Testis (tissue), 5 donors: ENCODE results near the gene GLCCI1. TPM values are rescaled to one million over a fixed set of nuclear protein-coding genes. Genes with fewer than 3 reads are reported as not detected.

Experiments
- DNase-seq: peaks from one replicate; pipeline ENCODE4 v3.0.0-alpha.2; 2019
- H3K27ac ChIP-seq, 2 donors: fragments of 200-600 bp; sonication (generic); one replicate each; pipeline ENCODE4 v1.5.1; 2019
- H3K27me3 ChIP-seq: fragments of 200-600 bp; sonication (generic); one replicate; pipeline ENCODE4 v1.5.1; 2019
- H3K36me3 ChIP-seq: fragments of 200-600 bp; sonication (generic); one replicate; pipeline ENCODE4 v1.5.1; 2017; ENCODE audit warnings: low read depth; ENCODE audit errors: missing control alignments
- H3K4me1 ChIP-seq: fragments of 200-600 bp; sonication (generic); one replicate; pipeline ENCODE4 v1.5.1; 2019
- H3K4me3 ChIP-seq, 2 donors: fragments of 200-600 bp; sonication (generic); one replicate each; pipeline ENCODE4 v1.5.1; 2017 to 2019
- H3K9me3 ChIP-seq: fragments of 200-600 bp; sonication (generic); one replicate; pipeline ENCODE4 v1.5.1; 2017
- POLR2A ChIP-seq: fragments of 450-650 bp; IDR thresholded peaks from one replicate; pipeline ENCODE4 v1.6.1; 2017; ENCODE audit warnings: antibody characterized with exemption, mild to moderate bottlenecking, moderate library complexity
- WGBS, 2 donors: methylation state at CpG; one replicate each; pipeline ENCODE4 v1.1.5; 2018; 5-methylcytosine and 5-hydroxymethylcytosine counted together
- intact Hi-C: fragments of 100-400 bp; cut with DNase I; formaldehyde crosslinking; loops from one replicate; pipeline ENCODE4 v1.15.1; 2023; ENCODE audit warnings: low total_unique reads
- long read RNA-seq, 2 donors: transcript quantifications; one replicate each; lab custom pipeline, GENCODE V29; 2026
- polyA plus RNA-seq: library from polyadenylated mRNA; stranded (reverse); fragments of 350-450 nt; fragmentation: Illumina TruSeq; extraction: RNeasy Lipid Tissue Mini Kit (QIAGEN cat#74804); gene quantifications from one replicate; pipeline ENCODE4 v1.2.3, GENCODE V29; 2014; ENCODE audit warnings: low read depth, low replicate concordance; ENCODE audit not compliant: insufficient read depth
- total RNA-seq, 2 donors: library from RNA; depleted of rRNA; stranded (reverse); fragments of >200 nt; gene quantifications; one replicate each; pipeline ENCODE4 v1.2.3, GENCODE V29; 2016
- TF ChIP-seq, protein P1 (sequence below), 3 experiments: fragments of 450-650 bp in 2 of 3; fragments of 200-600 bp in 1 of 3; sonication (generic) in 1 of 3; IDR thresholded peaks; one replicate each; pipeline ENCODE4 v1.5.1; 2016 to 2019; ENCODE audit warnings: antibody characterized with exemption in 3 of 3, mild to moderate bottlenecking in 2 of 3, moderate library complexity in 1 of 3

GLCCI1 gene
- total RNA-seq (10 to 100 TPM; 30.2 to 49.8 TPM), polyA plus RNA-seq (42.2 TPM)
- long read RNA-seq, donor 1, full-length matches to known transcripts, result 1 of 1 reads
- long read RNA-seq, donor 1, partial matches to known transcripts, result 0 of 1 reads
- long read RNA-seq, donor 1, other reads (novel, unspliced or antisense), result 0 of 1 reads
- long read RNA-seq, donor 2, full-length matches to known transcripts, result 1 of 1 reads
- long read RNA-seq, donor 2, partial matches to known transcripts, result 0 of 1 reads
- long read RNA-seq, donor 2, other reads (novel, unspliced or antisense), result 0 of 1 reads

DNA sequence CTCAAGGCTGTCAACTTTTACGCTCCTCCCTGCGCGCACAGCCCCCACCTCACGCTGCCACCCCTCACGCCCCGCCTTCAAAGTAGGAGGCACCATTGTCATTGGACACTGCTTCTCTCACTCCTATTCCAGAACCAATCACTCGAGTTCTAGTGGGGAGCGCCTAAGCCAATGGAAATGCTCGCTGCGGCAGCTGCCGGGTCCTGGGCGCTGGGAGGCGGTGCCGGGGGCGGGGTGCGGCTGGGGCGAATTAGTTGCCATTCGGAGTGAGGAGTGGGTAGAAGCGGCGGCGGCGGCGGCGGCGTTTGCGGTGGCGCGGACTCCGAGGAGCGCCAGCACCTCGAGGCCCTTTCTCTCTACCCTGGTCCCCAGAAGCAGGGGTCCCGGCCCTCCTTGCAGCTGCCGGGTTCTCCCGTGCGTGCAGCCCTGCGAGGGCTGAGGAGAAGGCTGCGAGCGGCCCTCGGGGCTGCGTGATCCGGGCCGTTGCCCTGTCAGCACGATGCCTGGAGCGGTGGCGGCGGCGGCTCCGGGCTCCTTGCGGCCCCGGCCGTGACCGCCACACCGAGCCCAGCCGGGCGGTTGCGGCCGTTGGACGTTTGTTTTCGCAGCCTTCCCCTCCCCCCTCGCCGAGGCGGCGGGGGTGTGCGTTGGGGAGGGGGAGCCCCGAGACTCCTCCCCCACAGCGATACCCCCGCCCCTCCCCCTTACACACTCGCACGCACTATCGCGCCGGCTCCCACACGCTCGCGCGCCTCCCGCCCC is at the start of gene GLCCI1:
GLCCI1 (plus strand) TSS at position 253 of the 762 bp plus-strand sequence. CDS start 555 bp downstream, outside the sequence.
- intact Hi-C loops, result no loop called here
- H3K36me3 ChIP-seq, result no peaks in the 10 kb centered on the region
- peak within 1 kb of the TSS; percentile 91 to 94 for H3K27ac ChIP-seq
- H3K4me1 ChIP-seq, result no peaks in the 10 kb centered on the region
- no peaks in the 10 kb centered on the region for H3K27me3 ChIP-seq
- H3K9me3 ChIP-seq, result no peaks in the 10 kb centered on the region
- peak; percentile 98 for DNase-seq
- 0 to 1% methylated on average over 21 to 36 of the region's 77 CpGs for WGBS, 2 donors
- H3K4me3 ChIP-seq, result peak within 1 kb of the TSS; percentile 82 to 85
- TF ChIP-seq, protein P1, sequence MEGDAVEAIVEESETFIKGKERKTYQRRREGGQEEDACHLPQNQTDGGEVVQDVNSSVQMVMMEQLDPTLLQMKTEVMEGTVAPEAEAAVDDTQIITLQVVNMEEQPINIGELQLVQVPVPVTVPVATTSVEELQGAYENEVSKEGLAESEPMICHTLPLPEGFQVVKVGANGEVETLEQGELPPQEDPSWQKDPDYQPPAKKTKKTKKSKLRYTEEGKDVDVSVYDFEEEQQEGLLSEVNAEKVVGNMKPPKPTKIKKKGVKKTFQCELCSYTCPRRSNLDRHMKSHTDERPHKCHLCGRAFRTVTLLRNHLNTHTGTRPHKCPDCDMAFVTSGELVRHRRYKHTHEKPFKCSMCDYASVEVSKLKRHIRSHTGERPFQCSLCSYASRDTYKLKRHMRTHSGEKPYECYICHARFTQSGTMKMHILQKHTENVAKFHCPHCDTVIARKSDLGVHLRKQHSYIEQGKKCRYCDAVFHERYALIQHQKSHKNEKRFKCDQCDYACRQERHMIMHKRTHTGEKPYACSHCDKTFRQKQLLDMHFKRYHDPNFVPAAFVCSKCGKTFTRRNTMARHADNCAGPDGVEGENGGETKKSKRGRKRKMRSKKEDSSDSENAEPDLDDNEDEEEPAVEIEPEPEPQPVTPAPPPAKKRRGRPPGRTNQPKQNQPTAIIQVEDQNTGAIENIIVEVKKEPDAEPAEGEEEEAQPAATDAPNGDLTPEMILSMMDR (IDR thresholded peaks at IDR 0.05), result no peak
- TF ChIP-seq POLR2A, result peak; percentile 39

DNA sequence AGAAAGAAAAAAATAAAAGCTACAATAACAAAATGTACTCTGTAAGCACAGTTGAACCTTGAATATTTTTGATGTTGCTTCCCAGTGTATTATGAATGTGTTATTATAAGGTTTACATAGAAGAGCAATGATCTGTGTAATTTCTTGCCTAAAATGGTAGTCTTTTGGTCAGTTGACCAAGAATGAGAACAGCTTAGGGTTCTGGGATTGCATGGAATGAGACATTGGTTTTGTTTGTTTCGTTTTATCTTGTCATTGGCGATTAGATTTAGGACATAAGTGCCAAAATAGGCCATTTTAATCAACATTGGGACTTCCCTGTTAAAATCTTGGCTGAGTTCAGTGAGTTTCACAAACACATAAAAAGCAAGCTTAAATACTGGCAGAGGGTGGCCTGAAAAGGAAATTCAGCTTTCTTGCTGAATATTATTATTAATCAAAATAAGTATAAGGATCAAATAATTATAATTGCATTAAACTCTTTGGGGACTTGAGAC is 49.1 kb upstream of the GLCCI1 start:
- no peaks in the 10 kb centered on the region for H3K27me3 ChIP-seq
- WGBS, 2 donors, result 51 to 67% methylated on average over 2 of the region's 2 CpGs
- no peaks in the 10 kb centered on the region for H3K9me3 ChIP-seq
- TF ChIP-seq, protein P1 (IDR thresholded peaks at IDR 0.05), result no peak
- TF ChIP-seq POLR2A, result no peak
- H3K36me3 ChIP-seq, result no peaks in the 10 kb centered on the region
- H3K4me3 ChIP-seq, result no peak overlapping the region
- H3K4me1 ChIP-seq, result no peaks in the 10 kb centered on the region
- no peak for DNase-seq
- intact Hi-C loops, result no loop called here
- H3K27ac ChIP-seq, result no peak overlapping the region

DNA sequence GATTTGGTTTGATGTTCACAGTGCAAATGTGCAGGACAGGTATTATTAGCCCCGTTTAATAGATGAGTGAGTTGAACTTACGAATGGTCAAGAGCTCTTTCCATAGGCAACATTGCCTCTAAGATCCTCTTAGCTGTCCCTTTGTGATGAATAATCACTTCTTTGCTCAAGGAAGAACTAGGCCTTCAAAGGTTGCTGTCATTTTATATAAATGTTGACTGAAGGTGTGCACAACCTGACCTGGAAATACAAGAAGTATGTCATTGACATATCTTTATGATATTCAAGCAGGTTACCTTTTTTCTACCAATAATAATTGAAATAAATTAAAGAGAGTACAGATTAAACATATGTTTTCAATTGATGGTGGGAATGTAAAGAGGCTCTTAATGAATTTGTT is 48.5 kb upstream of the GLCCI1 start:
- Histone ChIP-seq H3K4me1 (no peaks in the 10 kb centered on the region), H3K27ac (no peak overlapping the region), H3K27me3 (no peaks in the 10 kb centered on the region), H3K4me3 (no peak overlapping the region), H3K9me3 (no peaks in the 10 kb centered on the region), H3K36me3 (no peaks in the 10 kb centered on the region)
- TF ChIP-seq, protein P1 (IDR thresholded peaks at IDR 0.05), result no peak
- TF ChIP-seq POLR2A, result no peak
- intact Hi-C loops, result no loop called here
- DNase-seq, result no peak
- WGBS, 2 donors, result 69 to 71% methylated on average over 2 of the region's 2 CpGs

DNA sequence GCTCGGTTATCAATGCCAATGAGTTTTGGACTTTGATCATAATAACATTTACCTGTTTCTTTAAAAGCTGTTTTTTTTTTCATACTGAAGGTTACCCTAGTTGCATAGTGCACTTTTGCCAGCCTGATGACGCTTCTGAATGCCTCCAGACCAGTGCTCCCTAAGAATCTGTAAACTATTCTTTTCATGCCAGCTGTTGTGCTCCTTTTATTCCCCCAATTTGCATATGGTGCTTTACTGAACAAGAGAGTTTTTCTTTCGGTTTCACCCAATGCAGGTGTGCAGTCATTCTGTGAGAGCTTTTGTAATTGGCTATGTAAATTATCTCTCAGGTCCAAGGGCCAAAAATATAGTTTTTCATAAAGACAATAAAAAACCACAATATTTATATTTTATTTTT is 48.1 kb upstream of the GLCCI1 start:
- intact Hi-C loops, result no loop called here
- no peak for DNase-seq
- H3K9me3 ChIP-seq, result no peaks in the 10 kb centered on the region
- no peak overlapping the region for H3K27ac ChIP-seq
- no peaks in the 10 kb centered on the region for H3K4me1 ChIP-seq
- no peaks in the 10 kb centered on the region for H3K27me3 ChIP-seq
- WGBS, 2 donors, result 91 to 94% methylated on average over 3 of the region's 3 CpGs
- H3K36me3 ChIP-seq, result no peaks in the 10 kb centered on the region
- TF ChIP-seq, protein P1 (IDR thresholded peaks at IDR 0.05), result no peak
- no peak for TF ChIP-seq POLR2A
- no peak overlapping the region for H3K4me3 ChIP-seq
